Smooth muscle cell (in vitro differentiated cells): Measurements from ENCODE around the gene PBLD. TPM values are rescaled to one million over a fixed set of nuclear protein-coding genes. Genes with fewer than 3 reads are reported as not detected.
"Not testable (repeated sequence)": the region's sequence is repeated elsewhere in the genome, so short reads cannot be mapped to it uniquely, and the experiment has no call there.

ENCODE experiments used
- DNase-seq: peaks from one replicate; lab custom pipeline; 2025; ENCODE audit not compliant: unreplicated experiment; lab: John Stamatoyannopoulos, UW
- H2AFZ ChIP-seq: fragments of 200-600 bp; sonication (generic); 2 replicates; pipeline ENCODE4 v1.6.0; 2016; ENCODE audit warnings: antibody characterized with exemption, low read depth, mild to moderate bottlenecking
- H3F3A ChIP-seq: fragments of 200-600 bp; sonication (generic); 2 replicates; pipeline ENCODE4 v1.6.0; 2017; ENCODE audit warnings: antibody characterized with exemption, low read depth
- H3K27ac ChIP-seq: fragments of 200-600 bp; sonication (generic); 2 replicates; pipeline ENCODE4 v1.5.1; 2016; ENCODE audit warnings: low read depth, mild to moderate bottlenecking
- H3K27me3 ChIP-seq: fragments of 200-600 bp; sonication (generic); 2 replicates; pipeline ENCODE4 v1.6.1; 2016; ENCODE audit warnings: low read depth, mild to moderate bottlenecking
- H3K36me3 ChIP-seq: fragments of 200-600 bp; sonication (generic); 2 replicates; pipeline ENCODE4 v1.5.1; 2016; ENCODE audit warnings: low read depth
- H3K4me1 ChIP-seq: fragments of 200-600 bp; sonication (generic); 2 replicates; pipeline ENCODE4 v1.5.1; 2016; ENCODE audit warnings: low read depth
- H3K4me2 ChIP-seq: fragments of 200-600 bp; sonication (generic); 2 replicates; pipeline ENCODE4 v1.6.0; 2016; ENCODE audit warnings: mild to moderate bottlenecking
- H3K4me3 ChIP-seq: fragments of 200-600 bp; sonication (generic); 2 replicates; pipeline ENCODE4 v1.5.1; 2016; ENCODE audit warnings: mild to moderate bottlenecking
- H3K79me2 ChIP-seq: fragments of 200-600 bp; sonication (generic); 2 replicates; pipeline ENCODE4 v1.6.0; 2016; ENCODE audit warnings: low read depth, mild to moderate bottlenecking
- H3K9ac ChIP-seq: fragments of 200-600 bp; sonication (generic); 2 replicates; pipeline ENCODE4 v1.6.0; 2016; ENCODE audit warnings: low read depth
- H3K9me3 ChIP-seq: fragments of 200-600 bp; sonication (generic); replicated peaks from 2 replicates; pipeline ENCODE4 v1.5.1; 2016; ENCODE audit warnings: low read depth
- H4K20me1 ChIP-seq: fragments of 200-600 bp; sonication (generic); 2 replicates; pipeline ENCODE4 v1.6.0; 2016; ENCODE audit warnings: low read depth
- CTCF ChIP-seq: fragments of 200-600 bp; sonication (generic); IDR thresholded peaks from 2 replicates; pipeline ENCODE4 v1.5.1; 2017; ENCODE audit warnings: borderline replicate concordance, mild to moderate bottlenecking, antibody characterized with exemption; ENCODE audit not compliant: insufficient read depth, poor library complexity, severe bottlenecking
- WGBS: methylation state at CpG from one replicate; pipeline ENCODE4 v1.1.7; 2016; ENCODE audit warnings: low lambda C conversion rate; 5-methylcytosine and 5-hydroxymethylcytosine counted together
- polyA plus RNA-seq: library from polyadenylated mRNA; unstranded; fragments of >200 nt; fragmentation: Nextera tagmentation; extraction: Ambion mirVana; gene quantifications from 2 replicates; pipeline ENCODE4 v1.2.1, GENCODE V29; 2016
- total RNA-seq: library from RNA; depleted of rRNA; stranded (reverse); fragments of >200 nt; gene quantifications from 2 replicates; pipeline ENCODE4 v1.2.3, GENCODE V29; 2014

PBLD gene
- total and polyA plus RNA-seq, 2 experiments from 2014 or later, result 2.3 to 5.6 TPM

GRCh38 chr10:68315582-68315981, 17.1 kb downstream of the PBLD start:
- Histone ChIP-seq H3K9ac (no peak overlapping the region), H3K4me1 (no peaks in the 10 kb centered on the region), H3K36me3 (no peaks in the 10 kb centered on the region), H3K79me2 (no peaks in the 10 kb centered on the region), H3K4me3 (no peak overlapping the region), H3K9me3 (peaks cover 4% of the 10 kb centered on the region), H4K20me1 (no peaks in the 10 kb centered on the region), H3F3A (no peaks in the 10 kb centered on the region), H2AFZ (no peak overlapping the region), H3K27me3 (no peaks in the 10 kb centered on the region), H3K4me2 (no peak overlapping the region), H3K27ac (no peak overlapping the region)
- DNase-seq, result no peak
- WGBS, result 92% methylated on average over 1 of the region's 1 CpG
- no peak for TF ChIP-seq CTCF

- not testable (repeated sequence) for H3K79me2 ChIP-seq, H3F3A ChIP-seq, H3K36me3 ChIP-seq, DNase-seq, H3K4me3 ChIP-seq, H3K4me1 ChIP-seq, H3K27me3 ChIP-seq, H3K9me3 ChIP-seq, H4K20me1 ChIP-seq, H3K4me2 ChIP-seq, H3K27ac ChIP-seq, H3K9ac ChIP-seq, H2AFZ ChIP-seq
- WGBS, result 92% methylated on average over 6 of the region's 6 CpGs
Measured at GRCh38 chr10:68314930-68315329, 17.8 kb downstream of the PBLD start.

GRCh38 chr10:68310531-68310930, 22.2 kb downstream of the PBLD start:
- no peaks in the 10 kb centered on the region for H3K4me1 ChIP-seq
- no peak overlapping the region for H3K4me3 ChIP-seq
- H3F3A ChIP-seq, result no peaks in the 10 kb centered on the region
- H4K20me1 ChIP-seq, result no peaks in the 10 kb centered on the region
- H3K4me2 ChIP-seq, result no peak overlapping the region
- no peak overlapping the region for H3K27ac ChIP-seq
- no peak overlapping the region for H3K9ac ChIP-seq
- no peaks in the 10 kb centered on the region for H3K27me3 ChIP-seq
- no peaks in the 10 kb centered on the region for H3K36me3 ChIP-seq
- H3K79me2 ChIP-seq, result no peaks in the 10 kb centered on the region
- TF ChIP-seq CTCF, result no peak
- DNase-seq, result no peak
- no peak overlapping the region for H2AFZ ChIP-seq
- no peaks in the 10 kb centered on the region for H3K9me3 ChIP-seq

GRCh38 chr10:68305854-68306253, 26.9 kb downstream of the PBLD start:
- 40% methylated on average over 1 of the region's 1 CpG for WGBS
- DNase-seq, result no peak
- H3K4me2 ChIP-seq, result no peak overlapping the region

More at GRCh38 chr10:68305854-68306253, 26.9 kb downstream of the PBLD start:
- H3K27ac ChIP-seq, result no peak overlapping the region
- no peaks in the 10 kb centered on the region for H4K20me1 ChIP-seq
- no peak overlapping the region for H3K9ac ChIP-seq
- H3K27me3 ChIP-seq, result no peaks in the 10 kb centered on the region
- TF ChIP-seq CTCF, result no peak
- H2AFZ ChIP-seq, result no peak overlapping the region
- no peaks in the 10 kb centered on the region for H3K9me3 ChIP-seq
- H3K36me3 ChIP-seq, result no peaks in the 10 kb centered on the region
- no peaks in the 10 kb centered on the region for H3K79me2 ChIP-seq
- no peaks in the 10 kb centered on the region for H3F3A ChIP-seq
- H3K4me3 ChIP-seq, result peak overlapping the region; percentile 36
- H3K4me1 ChIP-seq, result no peaks in the 10 kb centered on the region
